Caki2 (cell line): ENCODE measurements around the gene CD226. TPM values are rescaled to one million over a fixed set of nuclear protein-coding genes. Genes with fewer than 3 reads are reported as not detected.
A peak's percentile ranks its signal among the peaks of the same experiment; 100 is the strongest.
"Not testable (repeated sequence)": the region's sequence is repeated elsewhere in the genome, so short reads cannot be mapped to it uniquely, and the experiment has no call there.

ENCODE experiments used
- DNase-seq: peaks from one replicate; pipeline ENCODE4 v3.0.0-alpha.2; 2015; ENCODE audit warnings: low read depth
- in situ Hi-C: cut with HindIII; loops from 2 replicates; pipeline ENCODE4 v1.10.0; 2016; ENCODE audit warnings: low sequenced_read_pairs, low pct_unique_long_range_greater_than_20kb, mixed read lengths
- total RNA-seq: library from RNA; depleted of rRNA; stranded (reverse); fragments of >200 nt; shearing (Covaris generic); gene quantifications from 2 replicates; pipeline ENCODE4 v1.2.3, GENCODE V29; 2014; ENCODE audit warnings: low replicate concordance

CD226 gene
- total RNA-seq, 1 experiment from 2014 or later: 3.2 TPM

GRCh38 chr18:69843015-69843414, 104.7 kb downstream of the CD226 start:
- DNase-seq: no peak
- in situ Hi-C loops: no loop called here

GRCh38 chr18:69841117-69841516, 106.6 kb downstream of the CD226 start:
- in situ Hi-C loops: no loop called here
- DNase-seq: no peak

GRCh38 chr18:69840445-69840844, 107.2 kb downstream of the CD226 start:
- DNase-seq: no peak
- in situ Hi-C loops: no loop called here

GRCh38 chr18:69840001-69840400, 107.7 kb downstream of the CD226 start:
- in situ Hi-C loops: no loop called here
- no peak for DNase-seq

GRCh38 chr18:69839497-69839896, 108.2 kb downstream of the CD226 start:
- DNase-seq: no peak
- in situ Hi-C loops: no loop called here

- in situ Hi-C loops: no loop called here
Measured at GRCh38 chr18:69838620-69839411, 108.9 kb downstream of the CD226 start.

GRCh38 chr18:69838003-69838402, 109.7 kb downstream of the CD226 start:
- in situ Hi-C loops: no loop called here
- no peak for DNase-seq

More at GRCh38 chr18:69838620-69839411, 108.9 kb downstream of the CD226 start:
- peak; percentile 92 for DNase-seq

GRCh38 chr18:69834980-69835379, 112.7 kb downstream of the CD226 start:
- in situ Hi-C loops, DNase-seq: not testable (repeated sequence)

- in situ Hi-C loops: no loop called here
- no peak for DNase-seq
Measured at GRCh38 chr18:69830189-69830588, 117.5 kb downstream of the CD226 start.

- in situ Hi-C loops: no loop called here
- no peak for DNase-seq
Measured at GRCh38 chr18:69820538-69820937, 127.1 kb downstream of the CD226 start.

- DNase-seq: no peak
- in situ Hi-C loops: no loop called here
Measured at GRCh38 chr18:69819460-69819859, 128.2 kb downstream of the CD226 start.

- no peak for DNase-seq
- in situ Hi-C loops: no loop called here
Measured at GRCh38 chr18:69817335-69817940, 130.2 kb downstream of the CD226 start.

- in situ Hi-C loops: no loop called here
- DNase-seq: no peak
Measured at GRCh38 chr18:69814861-69815385, 132.8 kb downstream of the CD226 start.

- no peak for DNase-seq
- in situ Hi-C loops: no loop called here
Measured at GRCh38 chr18:69813559-69813958, 134.1 kb downstream of the CD226 start.

- no peak for DNase-seq
- in situ Hi-C loops: no loop called here
Measured at GRCh38 chr18:69808399-69808798, 139.3 kb downstream of the CD226 start.

GRCh38 chr18:69804776-69805501, 142.7 kb downstream of the CD226 start:
- no peak for DNase-seq
- in situ Hi-C loops: no loop called here
